GM11168 (cell line): Measurements from ENCODE around the gene DNAH1.

ENCODE experiments used
- in situ Hi-C: fragments of 300-500 bp; cut with MboI; formaldehyde crosslinking; loops from one replicate; pipeline ENCODE4 v1.12.0; 2022; ENCODE audit warnings: low sequenced_read_pairs; ENCODE audit not compliant: unreplicated experiment

Gene DNAH1

DNA sequence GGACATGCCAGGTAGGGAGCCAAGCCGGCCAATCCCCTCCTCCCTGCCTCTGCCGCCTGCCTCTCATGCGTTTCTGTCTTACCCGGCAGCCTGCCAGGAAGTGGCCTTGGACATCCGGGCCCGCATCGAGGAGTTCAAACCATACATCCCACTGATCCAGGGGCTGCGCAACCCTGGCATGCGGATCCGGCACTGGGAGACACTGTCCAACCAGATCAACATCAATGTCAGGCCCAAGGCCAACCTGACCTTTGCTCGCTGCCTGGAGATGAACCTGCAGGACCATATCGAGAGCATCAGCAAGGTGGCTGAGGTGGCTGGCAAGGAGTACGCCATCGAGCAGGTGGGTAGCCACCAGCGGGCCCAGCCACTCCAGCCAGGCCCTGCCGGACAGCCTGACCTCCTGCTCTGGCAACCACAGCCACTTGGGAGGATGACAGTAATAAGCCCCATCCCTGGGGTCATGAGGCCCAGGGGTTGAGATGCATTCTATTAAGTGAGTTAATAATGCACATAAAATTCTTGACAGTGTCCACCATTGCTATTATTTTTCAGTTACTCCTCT is 37.3 kb downstream of the DNAH1 start:
- in situ Hi-C loops = no loop called here

DNA sequence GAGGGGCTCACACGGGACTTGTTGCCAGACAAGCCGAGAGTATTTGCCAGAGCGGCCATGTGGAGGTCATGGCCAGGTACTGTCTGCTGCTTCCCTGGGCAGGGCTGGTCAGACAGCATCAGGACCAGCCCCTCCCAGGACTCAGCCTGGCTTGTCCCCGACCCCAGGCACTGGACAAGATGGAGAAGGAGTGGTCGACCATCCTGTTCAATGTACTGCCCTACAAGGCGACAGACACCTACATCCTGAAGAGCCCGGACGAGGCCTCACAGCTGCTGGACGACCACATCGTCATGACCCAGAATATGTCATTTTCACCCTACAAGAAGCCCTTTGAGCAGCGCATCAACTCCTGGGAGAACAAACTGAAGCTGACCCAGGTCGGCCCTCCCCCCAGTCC is 38.6 kb downstream of the DNAH1 start:
- in situ Hi-C loops = no loop called here

DNA sequence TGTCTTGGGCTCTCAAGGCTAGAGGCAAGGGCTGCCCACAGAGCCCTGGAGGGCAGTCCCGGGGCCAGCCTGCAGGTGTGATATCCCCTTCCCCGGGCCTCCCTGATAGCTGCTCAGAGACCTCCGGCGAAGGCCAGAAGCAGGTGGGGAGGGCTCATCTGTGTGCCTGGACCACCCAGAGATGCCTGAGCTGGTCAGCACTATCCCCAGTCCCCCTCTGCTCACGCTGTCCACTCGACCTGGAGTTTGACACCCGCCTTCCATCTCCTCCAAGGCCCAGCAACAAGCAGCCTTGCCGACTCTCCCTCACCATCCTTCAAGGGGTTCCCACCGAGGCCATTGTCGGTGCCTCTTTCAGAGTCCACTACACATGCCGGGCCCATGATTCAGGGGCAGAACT is 39.4 kb downstream of the DNAH1 start:
- in situ Hi-C loops = no loop called here

DNA sequence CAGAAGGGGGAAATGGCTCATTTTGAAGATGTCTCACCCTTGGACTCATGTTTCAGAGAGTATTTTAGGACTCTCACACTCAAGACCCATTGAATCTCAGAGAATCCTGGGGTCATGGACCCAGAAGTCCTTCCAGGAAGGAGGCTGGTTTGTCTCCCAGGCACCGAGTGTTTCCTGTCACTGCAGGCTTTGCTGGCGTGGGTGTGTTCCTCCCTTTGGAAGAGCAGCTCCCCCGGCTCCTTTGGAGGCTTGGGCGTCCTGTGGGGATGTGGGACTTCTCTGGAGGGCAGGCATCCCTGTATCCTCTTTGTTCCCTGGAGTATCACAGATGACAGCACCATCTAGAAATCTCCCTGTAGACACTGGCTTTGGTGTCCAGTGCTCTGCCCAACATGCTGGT is 40.0 kb downstream of the DNAH1 start:
- in situ Hi-C loops = no loop called here

DNA sequence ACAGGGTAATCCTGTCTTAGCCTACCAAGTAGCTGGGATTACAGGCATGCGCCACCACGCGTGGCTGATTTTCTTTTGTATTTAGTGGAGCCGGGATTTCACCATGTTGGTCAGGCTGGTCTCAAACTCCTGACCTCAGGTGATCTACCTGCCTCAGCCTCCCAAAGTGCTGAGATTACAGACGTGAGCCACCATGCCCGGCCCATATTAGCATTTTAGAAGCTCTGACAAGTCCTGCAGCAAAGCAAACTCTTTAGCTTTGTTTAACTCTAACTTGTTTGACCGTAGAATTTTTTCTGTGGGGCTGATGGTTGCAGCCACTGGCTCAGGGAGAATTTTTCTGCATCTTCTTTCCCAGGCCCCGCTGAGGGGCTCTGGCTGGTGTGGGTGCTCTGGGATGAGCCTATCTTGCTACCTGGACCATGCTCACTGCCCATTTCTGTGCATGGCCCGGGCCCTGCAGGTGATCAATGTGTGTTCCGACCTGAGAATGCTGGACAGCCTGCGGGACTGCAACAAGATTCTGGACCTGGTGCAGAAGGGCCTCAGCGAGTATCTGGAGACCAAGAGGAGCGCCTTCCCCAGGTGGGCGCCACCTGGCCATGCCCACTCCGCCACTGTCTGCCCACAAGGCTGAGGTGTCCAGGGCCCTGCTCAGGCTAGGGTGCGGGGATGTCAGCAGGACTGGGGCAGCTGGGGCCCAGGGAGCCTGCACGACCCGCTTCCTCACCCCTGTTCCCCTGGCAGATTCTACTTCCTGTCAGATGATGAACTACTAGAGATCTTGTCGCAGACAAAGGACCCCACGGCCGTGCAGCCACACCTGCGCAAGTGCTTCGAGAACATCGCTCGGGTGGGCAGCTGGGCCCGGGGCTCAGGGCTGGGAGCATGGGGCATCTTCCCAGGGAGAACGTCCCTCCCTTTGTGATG is 41.3 kb downstream of the DNAH1 start:
- in situ Hi-C loops = no loop called here

DNA sequence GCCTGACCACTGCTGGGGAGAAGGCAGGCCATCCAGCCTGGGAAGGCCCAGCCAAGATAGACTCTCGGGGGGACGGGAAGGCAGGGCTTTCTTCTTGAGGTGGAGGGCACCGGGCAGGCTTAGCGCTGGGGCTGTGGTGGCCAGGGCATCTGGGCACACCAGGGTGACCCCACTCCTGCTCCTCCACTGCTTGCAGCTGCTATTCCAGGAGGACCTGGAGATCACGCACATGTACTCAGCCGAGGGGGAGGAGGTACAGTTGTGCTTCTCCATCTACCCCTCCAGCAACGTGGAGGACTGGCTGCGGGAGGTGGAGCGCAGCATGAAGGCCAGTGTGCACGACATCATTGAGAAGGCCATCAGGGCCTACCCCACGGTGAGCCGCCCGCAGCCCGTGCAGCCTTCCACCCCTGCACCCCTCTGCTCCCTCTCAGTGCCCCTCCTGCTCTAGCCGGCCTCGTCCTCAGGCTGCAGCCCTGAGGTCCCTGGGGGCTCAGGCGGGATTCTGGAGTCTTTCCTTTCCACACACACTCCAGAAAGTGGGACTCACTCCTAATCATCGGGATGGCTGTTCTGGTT is 42.3 kb downstream of the DNAH1 start:
- in situ Hi-C loops = no loop called here

DNA sequence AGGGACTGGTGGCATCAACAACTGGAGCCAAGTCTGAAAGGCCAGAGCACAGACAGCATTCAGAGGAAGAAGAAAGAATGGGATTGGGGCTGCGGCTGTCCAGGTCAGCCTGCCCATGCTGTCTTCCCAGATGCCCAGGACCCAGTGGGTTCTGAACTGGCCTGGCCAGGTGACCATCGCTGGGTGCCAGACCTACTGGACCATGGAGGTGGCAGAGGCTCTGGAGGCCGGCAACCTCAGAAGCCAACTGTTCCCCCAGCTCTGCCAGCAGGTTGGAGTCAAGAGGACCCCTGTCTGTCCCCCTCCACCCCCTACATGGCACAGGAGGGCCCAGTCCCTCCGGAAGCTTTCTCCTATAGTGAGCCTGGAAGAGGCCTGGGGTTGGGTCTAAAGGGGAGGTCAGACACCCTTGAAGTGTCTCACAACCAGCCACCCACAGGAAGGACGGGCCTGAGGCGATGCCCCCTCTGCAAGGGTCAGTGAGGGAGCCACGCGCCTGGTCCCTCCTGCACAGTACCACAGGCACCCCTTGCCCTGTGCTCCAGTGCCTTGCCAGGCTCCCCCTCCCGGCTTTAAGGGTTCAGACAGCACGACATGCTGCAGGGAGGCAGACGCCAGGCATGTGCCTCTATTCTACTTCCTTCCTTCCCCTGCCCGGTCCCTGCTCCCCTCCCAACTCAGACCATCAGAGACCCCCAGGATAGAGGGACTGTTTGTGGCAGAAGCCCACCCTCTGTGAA is 43.2 kb downstream of the DNAH1 start:
- in situ Hi-C loops = no loop called here

DNA sequence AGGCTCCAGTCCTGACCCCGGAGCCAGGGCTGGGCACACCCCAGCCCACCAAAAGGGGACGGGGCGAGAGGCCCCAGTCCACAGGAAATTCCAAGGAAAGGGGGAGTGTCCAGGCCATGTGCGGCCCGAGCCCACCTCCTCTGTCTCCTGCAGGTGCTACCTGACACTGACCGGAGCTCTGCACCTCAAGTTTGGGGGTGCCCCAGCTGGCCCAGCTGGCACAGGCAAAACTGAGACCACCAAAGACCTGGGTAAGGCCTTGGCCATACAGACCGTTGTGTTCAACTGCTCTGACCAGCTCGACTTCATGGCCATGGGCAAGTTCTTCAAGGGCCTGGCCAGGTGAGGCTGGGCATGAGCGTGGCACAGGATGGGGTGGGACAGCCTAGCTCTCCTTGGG is 44.9 kb downstream of the DNAH1 start:
- in situ Hi-C loops = no loop called here

DNA sequence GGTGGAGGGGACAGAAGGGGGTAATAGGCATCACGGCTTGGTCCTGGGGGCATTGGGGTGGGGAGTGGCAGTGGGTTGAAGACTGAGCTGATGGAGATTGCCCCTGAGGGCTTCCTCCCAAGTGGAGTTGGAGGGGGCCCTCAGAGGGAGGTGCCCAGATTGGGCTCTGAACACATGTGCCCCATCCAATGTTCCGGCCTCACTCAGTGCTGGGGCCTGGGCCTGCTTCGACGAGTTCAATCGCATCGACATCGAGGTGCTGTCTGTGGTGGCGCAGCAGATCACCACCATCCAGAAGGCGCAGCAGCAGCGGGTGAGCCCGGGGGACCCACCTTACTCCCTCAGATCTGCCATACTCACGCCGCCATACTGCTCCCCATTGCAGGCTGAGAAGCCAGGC is 45.3 kb downstream of the DNAH1 start:
- in situ Hi-C loops = no loop called here

DNA sequence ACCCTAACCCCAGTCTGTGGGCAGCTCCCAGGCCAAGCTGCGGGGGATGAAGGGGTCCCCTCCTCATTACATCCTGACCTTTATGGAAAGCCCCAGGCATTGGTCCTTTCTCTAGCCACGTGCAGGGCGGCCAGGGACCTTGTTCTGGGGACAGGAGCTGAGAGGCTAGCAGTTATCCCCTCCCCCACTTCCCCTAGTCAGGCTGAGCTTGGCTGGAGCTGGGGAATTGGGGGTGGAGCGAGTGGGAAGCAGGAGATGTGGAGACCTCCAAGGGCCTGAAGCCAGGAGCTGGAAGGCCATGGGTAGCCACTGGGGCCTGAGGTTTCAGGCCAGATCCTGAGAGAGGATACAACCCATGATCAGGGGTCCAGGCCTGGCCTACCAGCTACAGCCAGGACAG is 45.8 kb downstream of the DNAH1 start:
- in situ Hi-C loops = no loop called here

DNA sequence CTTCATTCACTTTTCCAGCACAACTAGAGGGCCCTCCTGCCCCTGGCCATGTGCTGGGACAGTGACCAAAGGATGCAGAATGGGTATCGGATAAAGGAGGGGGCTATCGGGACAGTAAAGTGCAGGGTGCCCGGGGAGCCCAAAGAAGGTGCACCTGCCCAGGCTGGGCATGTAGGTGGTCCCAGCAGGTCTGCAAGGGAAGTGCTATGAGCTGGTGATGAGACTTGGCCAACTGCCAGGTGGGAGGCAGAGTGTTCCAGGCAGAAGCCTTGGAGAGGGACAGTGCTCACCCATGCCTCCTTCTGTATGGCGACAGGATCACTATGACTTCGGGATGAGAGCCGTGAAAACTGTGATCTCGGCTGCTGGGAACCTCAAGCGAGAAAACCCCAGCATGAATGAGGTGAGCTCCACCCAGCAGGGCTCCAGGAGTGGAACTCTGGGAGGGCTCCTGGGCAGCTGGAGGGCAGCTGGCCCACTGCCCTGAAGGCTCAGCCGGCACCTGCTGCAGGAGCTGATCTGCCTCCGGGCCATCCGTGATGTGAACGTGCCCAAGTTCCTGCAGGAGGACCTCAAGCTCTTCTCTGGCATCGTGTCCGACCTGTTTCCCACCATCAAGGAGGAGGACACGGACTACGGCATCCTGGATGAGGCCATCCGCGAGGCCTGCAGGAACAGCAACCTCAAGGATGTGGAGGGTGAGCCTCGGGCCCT is 48.4 kb downstream of the DNAH1 start:
- in situ Hi-C loops = no loop called here

DNA sequence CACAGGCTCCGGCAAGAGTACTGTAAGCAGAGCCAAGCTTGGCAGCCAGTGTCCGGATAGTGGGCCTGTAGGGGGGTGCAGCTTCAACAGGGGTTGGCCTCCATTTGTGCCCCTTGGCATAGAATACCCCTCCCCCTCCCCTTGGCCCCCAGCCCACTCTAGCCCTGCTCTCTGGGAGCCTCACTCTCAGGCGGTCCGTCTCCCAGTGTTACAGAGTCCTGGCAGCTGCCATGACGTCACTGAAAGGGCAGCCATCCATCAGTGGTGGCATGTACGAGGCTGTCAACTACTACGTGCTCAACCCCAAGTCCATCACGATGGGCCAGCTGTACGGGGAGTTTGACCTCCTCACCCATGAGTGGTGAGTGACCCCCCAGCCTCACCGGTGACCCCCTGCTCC is 50.4 kb downstream of the DNAH1 start:
- in situ Hi-C loops = no loop called here

DNA sequence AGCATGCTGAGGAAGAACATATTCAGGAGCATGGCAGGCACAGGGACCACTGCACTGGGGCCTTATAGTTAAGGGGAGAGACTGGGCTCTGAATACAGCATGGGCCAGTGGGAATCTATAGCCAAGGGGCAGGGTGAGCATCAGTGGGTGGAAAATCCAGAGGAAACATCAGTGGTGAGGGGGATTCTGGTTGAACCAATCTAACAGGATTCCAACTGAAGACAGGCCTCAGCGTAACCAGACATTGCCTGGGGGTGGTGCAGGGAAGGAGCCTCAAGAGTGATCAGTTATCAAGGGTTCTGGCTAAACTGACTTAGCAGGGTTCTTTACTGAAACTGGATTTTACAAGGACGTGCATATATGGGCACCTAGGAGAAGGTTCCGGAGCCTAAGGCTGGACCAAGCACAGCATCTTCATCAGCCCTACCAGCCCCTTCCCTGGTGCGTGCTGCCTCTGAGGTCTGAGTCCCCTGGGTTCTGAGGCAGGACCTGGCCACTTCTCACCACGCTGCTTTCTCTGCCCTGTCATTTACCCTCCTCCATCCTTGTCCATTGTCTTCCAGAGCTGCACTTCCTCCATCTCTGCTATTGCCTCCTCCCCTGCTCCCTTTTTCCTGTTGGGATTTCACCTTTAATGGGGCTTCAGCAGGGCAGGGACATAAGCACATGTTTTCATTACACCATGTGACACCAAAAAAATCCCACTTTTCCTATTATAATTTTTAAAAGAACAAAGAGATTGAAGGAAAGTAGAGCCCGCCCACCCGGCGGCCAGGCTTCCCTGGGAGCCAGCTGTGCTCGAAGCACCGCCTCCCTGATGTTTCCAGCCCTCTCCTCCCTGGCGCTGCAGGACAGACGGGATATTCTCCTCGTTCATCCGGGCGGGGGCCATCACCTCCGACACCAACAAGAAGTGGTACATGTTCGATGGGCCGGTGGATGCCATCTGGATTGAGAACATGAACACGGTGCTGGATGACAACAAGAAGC is 52.1 kb downstream of the DNAH1 start:
- in situ Hi-C loops = no loop called here

DNA sequence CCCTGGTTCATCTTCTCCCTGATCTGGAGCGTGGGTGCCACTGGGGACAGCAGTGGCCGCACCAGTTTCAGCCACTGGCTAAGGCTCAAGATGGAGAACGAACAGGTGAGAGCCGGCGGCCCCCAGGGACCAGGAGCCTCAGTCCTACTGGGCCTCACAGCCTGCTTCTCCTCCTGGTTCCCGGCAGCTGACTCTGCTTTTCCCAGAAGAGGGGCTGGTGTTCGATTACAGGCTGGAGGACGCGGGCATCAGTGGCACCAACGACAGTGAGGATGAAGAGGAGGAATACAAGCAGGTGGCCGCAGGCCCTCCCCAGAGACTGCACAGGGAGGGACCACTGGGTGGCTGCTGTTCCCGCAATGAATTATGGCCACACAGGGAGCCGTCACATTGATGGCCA is 54.4 kb downstream of the DNAH1 start:
- in situ Hi-C loops = no loop called here

DNA sequence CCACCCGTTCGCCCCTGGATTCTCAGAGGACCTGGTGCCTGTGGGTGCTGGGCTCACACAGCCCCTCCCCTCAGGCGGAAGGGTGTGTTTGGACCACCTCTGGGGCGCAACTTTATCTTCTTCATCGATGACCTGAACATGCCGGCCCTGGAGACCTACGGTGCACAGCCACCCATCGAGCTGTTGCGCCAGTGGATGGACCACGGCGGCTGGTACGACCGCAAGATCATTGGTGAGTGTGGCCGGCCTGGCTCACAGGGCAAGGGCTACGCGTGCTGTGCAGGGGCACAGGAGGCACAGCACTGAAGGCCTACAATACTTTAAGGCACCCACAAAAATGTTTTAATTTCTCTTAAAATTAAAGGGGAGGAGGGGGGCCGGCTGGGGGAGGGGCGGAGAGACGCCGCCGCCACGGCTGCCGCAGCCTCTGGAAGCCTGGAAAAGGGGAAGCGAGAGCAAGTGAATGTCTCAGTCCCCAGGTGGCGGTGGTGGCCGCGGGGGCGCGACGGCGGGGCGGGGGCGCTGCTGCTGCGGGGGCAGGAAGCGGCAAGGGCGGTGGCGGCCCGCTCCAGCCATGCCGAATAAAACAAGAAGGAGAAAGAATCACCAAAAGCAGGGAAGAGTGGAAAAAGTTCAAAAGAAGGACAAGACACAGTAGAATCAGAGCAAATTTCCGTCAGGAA is 56.8 kb downstream of the DNAH1 start:
- in situ Hi-C loops = no loop called here

DNA sequence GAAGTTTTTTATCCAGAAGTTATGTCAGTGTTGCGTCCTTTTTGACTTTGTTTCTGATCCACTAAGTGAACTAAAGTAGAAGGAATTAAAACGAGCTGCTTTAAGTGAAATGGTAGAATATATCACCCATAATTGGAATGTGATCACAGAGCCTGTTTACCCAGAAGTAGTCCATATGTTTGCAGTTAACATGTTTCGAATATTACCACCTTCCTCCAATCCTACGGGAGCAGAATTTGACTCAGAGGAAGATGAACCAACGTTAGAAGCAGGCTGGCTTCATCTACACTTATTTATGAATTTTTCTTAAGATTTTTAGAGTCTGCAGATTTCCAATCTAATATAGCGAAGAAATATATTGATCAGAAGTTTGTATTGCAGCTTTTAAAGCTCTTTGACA is 57.6 kb downstream of the DNAH1 start:
- in situ Hi-C loops = no loop called here

DNA sequence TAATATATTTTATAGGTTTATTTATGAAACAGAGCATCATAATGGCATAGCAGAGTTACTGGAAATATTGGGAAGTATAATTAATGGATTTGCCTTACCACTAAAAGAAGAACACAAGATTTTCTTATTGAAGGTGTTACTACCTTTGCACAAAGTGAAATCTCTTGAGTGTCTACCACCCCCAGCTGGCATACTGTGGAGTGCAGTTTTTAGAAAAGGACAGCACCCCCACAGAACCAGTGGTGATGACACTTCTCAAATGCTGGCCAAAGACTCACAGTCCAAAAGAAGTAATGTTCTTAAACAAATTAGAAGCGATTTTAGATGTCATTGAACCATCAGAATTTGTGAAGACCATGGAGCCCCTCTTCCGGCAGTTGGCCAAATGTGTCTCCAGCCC is 58.1 kb downstream of the DNAH1 start:
- in situ Hi-C loops = no loop called here

DNA sequence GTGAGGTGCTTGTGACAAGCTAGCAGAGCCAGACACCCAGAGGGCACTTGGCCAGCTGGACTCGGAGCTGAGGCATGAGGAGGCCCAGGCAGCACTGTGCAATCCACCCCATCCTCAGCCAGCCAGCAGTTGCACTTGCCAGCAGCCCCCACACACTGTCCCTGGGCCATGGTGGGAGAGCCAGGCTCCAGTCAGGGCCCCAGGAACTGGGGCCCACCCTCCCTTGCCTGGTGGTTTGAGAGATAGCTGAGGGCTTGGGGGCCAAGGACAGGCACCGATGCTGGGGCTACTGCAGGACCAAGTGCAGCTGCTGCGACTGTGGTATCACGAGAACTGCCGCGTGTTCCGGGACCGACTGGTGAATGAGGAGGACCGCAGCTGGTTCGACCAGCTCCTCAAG is 63.5 kb downstream of the DNAH1 start:
- in situ Hi-C loops = no loop called here

DNA sequence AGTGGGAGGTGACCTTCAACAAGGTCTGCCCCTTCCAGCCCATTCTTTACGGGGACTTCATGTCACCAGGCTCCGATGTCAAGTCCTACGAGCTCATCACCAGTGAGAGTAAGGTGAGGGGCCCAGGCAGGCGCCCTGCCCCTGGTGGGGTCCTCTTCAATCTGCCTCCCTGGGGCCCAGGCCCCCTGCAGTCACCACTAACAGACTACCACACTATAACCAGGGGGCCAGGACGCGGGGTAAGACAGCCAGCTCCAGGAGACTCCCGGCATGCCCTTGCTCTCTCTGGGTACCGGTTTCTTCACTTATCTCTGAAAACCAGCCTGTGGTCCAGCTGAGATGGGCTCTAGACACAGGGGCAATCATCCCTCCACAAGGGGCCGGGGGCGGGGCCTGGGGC is 63.9 kb downstream of the DNAH1 start:
- in situ Hi-C loops = no loop called here
